Left renal pelvis (tissue), 4 donors: Measurements from ENCODE around the gene CACNA1G. TPM values are rescaled to one million over a fixed set of nuclear protein-coding genes. Genes with fewer than 3 reads are reported as not detected.

Source experiments
- DNase-seq, 4 donors: peaks; one replicate each; pipeline ENCODE4 v3.0.0-alpha.2; 2013; ENCODE audit warnings: low read depth in 4 of 4, low spot score in 3 of 4
- polyA plus RNA-seq, 4 donors: library from polyadenylated mRNA; unstranded; fragments of 120-200 nt; gene quantifications; one replicate each; pipeline ENCODE4 v1.2.1, GENCODE V29; 2013; ENCODE audit not compliant: insufficient read length in 4 of 4

The CACNA1G gene
- polyA plus RNA-seq, 4 donors, result 6.3 to 13.8 (median 7.4) TPM

DNA sequence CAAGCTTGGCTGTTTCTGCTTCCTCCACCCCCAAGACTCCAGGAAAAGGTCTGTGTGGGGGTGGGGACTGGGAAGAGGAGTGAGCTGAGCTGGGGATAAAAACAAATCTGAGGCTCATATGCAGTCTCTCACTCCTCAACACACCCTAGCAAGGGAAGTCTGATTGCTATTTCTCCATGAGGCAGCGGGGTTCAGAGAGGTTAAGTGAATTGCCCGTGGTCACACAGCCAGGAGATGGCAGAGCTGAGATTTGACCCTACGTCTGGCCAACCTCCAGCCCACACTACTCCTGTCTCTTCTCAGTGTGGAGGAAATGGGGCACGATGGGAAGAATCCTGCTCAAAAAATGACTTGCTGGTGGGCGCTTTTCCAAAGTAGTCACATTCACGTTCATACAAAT lies 69.4 kb downstream of the CACNA1G start:
- no peak for DNase-seq

DNA sequence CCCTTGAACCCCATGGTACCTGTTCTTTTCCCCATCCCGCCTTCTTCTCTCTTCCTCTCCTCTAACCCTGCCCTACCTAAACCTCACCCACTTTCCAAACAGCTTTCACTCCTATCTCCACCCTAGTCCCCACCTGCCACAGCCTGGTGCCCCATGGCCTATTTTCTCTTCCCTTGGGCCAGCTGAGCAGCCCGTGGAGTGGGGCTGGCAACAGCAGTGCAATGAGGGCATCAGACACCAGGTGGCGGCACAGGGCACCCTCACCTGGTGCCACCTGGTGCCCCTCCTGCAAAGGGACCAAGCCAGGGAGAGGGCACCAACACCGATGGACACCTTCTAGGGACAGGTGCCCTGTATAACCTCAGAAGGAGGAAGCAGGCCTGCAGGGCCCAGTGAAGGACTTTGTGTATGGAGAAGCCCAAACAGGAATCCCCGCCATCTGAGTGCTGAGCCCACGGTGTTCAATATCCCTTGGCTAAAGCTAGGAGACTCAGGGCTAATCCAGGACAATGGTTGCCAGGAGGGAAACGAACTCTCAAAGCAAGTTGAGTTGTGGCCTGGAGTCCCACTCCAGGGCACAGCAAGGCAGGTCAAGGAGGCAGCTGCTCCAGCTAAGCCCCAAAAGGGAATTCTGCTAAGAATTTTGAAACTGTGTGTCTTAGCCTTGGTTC lies 70.1 kb downstream of the CACNA1G start:
- DNase-seq, result no peak

- DNase-seq, result no peak
These were observed 70.8 kb downstream of the CACNA1G start for GRCh38 chr17:50631195-50631907.

GRCh38 chr17:50631908-50632571 lies 71.5 kb downstream of the CACNA1G start:
- DNase-seq, result no peak

DNA sequence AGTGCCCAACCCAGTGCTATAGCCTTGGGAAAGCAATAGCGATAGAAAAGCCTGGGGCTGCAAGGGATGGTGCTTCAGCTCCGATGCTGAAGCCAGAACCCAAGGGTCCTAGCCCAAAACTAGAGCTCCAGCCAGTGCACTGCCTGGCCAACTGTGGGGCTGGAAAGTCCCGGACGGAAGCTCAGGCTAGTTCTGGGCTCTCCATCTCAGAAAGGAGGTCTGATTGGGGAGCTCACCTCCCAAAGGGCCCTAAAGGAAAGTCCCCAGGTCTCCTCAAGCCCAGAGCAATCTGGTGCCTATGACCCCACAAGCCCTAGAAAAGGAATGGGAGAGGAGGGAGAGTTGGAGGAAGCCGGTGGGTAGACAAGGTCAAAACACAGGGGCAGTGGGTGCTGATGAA lies 72.1 kb downstream of the CACNA1G start:
- no peak for DNase-seq

DNA sequence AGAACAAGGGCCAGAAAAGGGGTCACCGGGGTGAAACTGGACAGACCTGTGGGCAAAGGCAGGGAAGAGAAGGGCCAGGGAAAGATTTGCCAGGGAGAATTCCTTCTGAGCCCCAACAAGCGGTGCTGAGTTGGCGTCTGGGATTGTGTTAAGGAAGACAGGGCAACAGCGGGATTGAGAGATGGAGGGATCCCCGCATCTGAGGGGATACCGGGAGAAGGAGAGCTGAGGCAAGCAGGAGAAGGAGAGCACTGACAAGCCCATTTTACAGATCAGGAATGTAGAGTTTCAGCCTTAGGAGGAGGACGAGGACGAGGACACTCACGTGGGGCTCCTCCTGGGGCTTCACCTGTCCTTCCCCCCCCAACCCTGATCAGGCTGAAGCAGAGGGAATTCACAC lies 73.2 kb downstream of the CACNA1G start:
- no peak for DNase-seq

DNA sequence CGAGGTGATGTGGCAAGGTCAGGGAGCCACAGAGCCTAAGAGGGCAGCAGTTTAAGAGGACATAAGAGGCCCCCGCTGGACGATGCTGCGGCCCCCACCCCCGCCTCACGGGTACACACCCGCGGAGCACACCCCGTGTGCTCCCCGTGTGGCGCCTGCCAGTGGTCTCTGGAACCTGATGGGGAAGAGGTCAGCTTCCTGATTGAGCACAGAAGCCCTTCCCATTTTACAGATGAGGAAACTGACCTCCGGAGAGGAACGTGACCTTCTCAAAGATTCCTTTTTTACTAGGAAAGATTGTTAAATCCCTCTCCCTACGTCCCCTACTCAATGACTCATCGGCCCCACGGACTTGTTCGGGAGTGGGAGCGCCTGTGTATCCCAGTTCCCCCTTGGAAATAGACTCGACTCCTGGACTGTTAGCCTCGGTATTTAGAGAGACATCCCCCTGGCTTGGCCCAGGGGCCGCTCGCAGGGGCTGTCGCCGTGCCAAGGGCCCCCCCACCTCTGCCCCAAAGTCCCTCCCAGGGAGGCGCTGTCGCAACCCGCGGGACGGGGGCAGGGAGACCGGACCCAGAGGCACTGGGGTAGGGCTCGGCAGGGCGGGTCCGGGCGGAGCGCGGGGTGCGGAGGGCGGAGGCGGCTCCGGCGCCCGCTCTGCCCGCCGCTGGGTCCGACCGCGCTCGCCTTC lies 73.9 kb downstream of the CACNA1G start, which contains the start of gene ABCC3:
ABCC3 (plus strand) TSS at position 658 of the 691 bp plus-strand sequence. CDS start 56 bp downstream, outside the sequence.
- no peak for DNase-seq

- no peak for DNase-seq
These were observed 74.6 kb downstream of the CACNA1G start for GRCh38 chr17:50634915-50635731.

DNA sequence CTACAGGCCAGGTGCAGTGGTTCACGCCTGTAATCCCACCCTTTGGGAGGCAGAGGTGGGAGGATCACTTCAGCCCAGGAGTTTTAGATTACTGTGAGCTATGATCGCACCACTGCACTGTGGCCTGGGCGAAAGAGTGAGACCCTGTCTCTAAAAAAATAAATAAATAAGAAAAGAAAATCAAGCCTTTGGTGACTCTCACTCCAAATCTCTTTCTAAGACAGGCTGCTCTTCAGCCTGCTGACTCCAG lies 75.1 kb downstream of the CACNA1G start:
- no peak for DNase-seq

GRCh38 chr17:50635982-50636803 lies 75.7 kb downstream of the CACNA1G start:
- DNase-seq, result no peak

DNA sequence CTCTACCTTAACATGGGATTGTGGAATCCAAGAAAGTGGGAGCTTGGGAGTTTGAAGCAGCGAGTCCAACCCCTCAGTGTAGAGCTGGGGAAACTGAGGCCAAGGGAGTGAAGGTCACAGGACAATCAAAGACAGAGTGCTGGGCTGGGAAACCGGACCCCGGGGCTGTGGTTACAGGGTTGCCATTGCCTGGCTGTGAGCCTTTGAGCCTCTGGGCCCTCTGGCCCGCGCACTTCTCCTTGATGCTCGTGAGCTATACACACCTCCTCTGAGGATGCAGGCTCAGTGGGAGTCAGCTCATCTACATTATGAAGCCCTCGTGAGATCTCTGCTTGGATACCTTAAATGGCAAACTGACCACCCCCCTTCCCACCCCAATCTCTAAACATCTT lies 76.3 kb downstream of the CACNA1G start:
- DNase-seq, result no peak

GRCh38 chr17:50637829-50638605 lies 77.5 kb downstream of the CACNA1G start:
- DNase-seq, result no peak

GRCh38 chr17:50638606-50638965 lies 78.1 kb downstream of the CACNA1G start:
- no peak for DNase-seq

GRCh38 chr17:50638966-50639713 lies 78.6 kb downstream of the CACNA1G start:
- no peak for DNase-seq

DNA sequence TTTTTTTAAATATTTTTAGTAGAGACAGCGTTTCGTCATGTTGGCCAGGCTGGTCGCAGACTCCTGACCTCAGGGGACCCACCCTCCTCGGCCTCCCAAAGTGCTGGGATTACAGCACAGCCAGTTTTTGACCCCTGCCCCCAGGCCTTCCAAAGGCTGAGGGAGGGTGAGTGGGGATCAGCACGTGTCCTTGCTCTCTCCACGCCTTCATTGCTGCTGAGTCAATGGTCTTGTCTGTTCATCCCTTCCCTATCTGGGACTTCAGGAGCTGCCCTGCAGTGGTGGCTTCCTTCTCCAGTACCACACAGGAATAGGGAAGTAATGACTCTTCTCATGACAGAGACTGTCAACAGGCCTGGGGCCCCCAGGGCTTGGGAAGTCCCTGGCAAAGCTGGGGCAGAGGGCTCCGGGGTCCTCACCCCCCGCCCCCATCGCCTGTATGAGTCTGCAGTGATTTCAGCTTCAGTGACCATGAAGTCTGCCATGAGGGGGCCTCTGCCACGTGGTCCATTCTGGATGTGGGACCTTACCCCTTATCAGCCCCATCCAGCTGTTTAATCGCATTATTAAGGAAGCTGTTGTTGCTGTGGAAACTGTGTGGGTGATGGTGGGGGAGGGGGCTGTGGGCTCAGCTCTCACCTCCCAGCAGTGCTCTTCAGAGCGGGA lies 80.3 kb downstream of the CACNA1G start:
- no peak for DNase-seq

GRCh38 chr17:50641357-50641756 lies 80.8 kb downstream of the CACNA1G start:
- no peak for DNase-seq

DNA sequence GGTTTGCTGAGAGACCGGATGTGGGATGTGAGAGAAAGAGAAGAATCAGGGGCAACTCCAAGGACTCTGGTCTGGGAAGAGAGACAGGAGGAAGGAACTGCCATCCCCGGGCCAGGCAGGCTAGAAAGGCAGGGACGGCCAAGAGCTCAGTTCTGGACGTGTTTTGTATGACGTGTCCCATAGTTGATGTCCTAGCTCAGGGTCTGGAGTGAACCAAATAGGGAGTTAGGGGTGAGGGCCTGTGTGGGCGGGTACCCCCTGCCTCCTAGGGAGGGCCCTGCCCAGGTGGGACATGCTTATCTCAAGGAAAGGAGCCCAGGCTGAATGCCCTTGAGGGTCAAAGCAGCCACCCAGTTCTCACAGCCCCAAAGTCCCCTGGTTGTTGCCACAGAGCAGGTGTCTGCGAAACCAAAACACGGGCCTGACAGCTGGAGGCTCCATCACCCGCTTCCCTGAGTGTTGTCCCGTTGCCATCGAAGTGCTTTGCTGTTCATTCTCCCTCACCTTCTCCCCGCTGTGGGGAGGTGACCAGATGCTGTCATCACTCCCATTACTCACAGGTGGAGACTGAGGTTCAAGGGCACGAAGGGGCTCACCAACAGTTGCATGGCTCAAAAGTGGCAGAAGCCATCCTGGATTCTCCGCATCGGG lies 81.7 kb downstream of the CACNA1G start:
- no peak for DNase-seq
